ENCODE results near the gene NSMF.
"Not testable (repeated sequence)": the region's sequence is repeated elsewhere in the genome, so short reads cannot be mapped to it uniquely, and the experiment has no call there.

Gene NSMF

DNA sequence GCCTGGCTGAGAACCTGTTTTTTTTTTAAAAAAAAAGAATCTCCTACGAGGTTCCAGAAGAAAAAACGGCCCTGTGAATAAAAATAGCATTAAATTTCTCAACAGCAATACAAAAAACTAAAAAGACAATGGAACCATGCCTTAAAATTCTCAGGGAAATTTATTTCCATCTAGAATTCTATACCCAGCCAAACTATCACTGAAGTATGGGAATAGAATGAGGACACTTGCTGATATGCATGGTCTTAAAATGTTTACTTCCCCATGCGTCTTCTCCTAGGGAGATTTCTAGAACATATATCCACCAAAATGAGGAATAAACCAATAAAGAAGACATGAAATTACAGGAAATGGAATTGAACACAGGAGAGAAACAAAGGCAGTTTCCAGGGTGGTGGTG lies 16.5 kb upstream of the NSMF start:
- no peaks in the 10 kb centered on the region for H3K4me1 ChIP-seq (ENCODE audit: control insufficient read depth in 1 of 2, insufficient read depth in 2 of 2, low read length in 2 of 2)
- H3K36me3 ChIP-seq (ENCODE audit: control insufficient read depth in 1 of 2, insufficient read depth in 2 of 2, low read length in 2 of 2): no peaks in the 10 kb centered on the region
- peaks cover 3 to 7% of the 10 kb centered on the region in 2 donors for H3K9me3 ChIP-seq (ENCODE audit: control insufficient read depth in 1 of 2, low read length in 2 of 2)
- no peak overlapping the region for H3K27ac ChIP-seq (ENCODE audit: low read depth, low read length)
- H3K27me3 ChIP-seq (ENCODE audit: control insufficient read depth in 1 of 2, insufficient read depth in 2 of 2, low read length in 2 of 2): no peaks in the 10 kb centered on the region
- no peak overlapping the region for H3K9ac ChIP-seq (ENCODE audit: low read depth in 1 of 2, low read length in 2 of 2)
- no peak overlapping the region for H3K4me3 ChIP-seq (ENCODE audit: low read depth in 1 of 2, low read length in 2 of 2)

DNA sequence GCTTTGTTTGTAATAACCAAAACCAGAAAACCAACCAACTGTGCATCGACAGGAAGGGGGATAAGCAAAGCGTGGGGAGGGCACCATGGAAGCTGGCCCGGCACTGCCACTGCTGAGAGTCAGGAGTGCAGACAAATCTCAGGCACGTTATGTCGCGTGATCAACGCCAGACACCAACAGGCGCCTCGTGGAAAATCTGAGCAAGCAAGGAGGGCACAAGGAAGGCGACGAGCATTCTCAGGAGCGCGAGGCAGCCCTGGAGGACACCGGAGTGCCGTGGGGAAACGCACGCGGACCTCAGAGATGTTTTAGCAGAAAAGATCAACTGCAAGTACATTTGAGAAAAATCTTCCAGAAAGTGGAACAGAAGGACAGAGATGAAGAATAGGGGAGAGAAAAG lies 15.1 kb upstream of the NSMF start:
- no peak overlapping the region for H3K27ac ChIP-seq (ENCODE audit: low read depth, low read length)
- H3K9ac ChIP-seq (ENCODE audit: low read depth in 1 of 2, low read length in 2 of 2): no peak overlapping the region
- peaks cover 3 to 7% of the 10 kb centered on the region in 2 donors for H3K9me3 ChIP-seq (ENCODE audit: control insufficient read depth in 1 of 2, low read length in 2 of 2)
- H3K4me3 ChIP-seq (ENCODE audit: low read depth in 1 of 2, low read length in 2 of 2): no peak overlapping the region
- no peaks in the 10 kb centered on the region for H3K4me1 ChIP-seq (ENCODE audit: control insufficient read depth in 1 of 2, insufficient read depth in 2 of 2, low read length in 2 of 2)
- no peaks in the 10 kb centered on the region for H3K27me3 ChIP-seq (ENCODE audit: control insufficient read depth in 1 of 2, insufficient read depth in 2 of 2, low read length in 2 of 2)
- no peaks in the 10 kb centered on the region for H3K36me3 ChIP-seq (ENCODE audit: control insufficient read depth in 1 of 2, insufficient read depth in 2 of 2, low read length in 2 of 2)

DNA sequence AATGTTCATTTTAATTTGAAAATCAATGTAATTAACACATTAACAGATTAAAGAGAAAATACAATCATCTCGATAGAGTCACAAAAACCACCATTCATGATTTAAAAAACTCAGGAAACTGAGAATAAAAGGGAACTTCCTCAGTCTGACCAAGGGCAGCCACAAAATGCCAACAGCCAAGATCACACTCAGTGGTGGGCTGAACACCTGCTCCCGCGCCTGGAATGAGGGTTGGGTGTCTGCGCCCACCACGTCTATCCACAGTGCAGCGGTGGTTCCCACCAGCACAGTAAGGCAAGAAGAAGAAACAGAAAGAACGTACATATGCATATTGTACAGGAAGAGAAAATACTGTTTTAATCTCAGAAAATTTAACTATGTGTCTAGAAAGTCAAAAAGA lies 11.7 kb upstream of the NSMF start:
- Histone ChIP-seq H3K27me3 (ENCODE audit: control insufficient read depth in 1 of 2, insufficient read depth in 2 of 2, low read length in 2 of 2) (no peaks in the 10 kb centered on the region), H3K9ac (ENCODE audit: low read depth in 1 of 2, low read length in 2 of 2) (no peak overlapping the region), H3K4me3 (ENCODE audit: low read depth in 1 of 2, low read length in 2 of 2) (no peak overlapping the region), H3K9me3 (ENCODE audit: control insufficient read depth in 1 of 2, low read length in 2 of 2) (peaks cover 2 to 3% of the 10 kb centered on the region in 2 donors), H3K27ac (ENCODE audit: low read depth, low read length) (no peak overlapping the region), H3K36me3 (ENCODE audit: control insufficient read depth in 1 of 2, insufficient read depth in 2 of 2, low read length in 2 of 2) (no peaks in the 10 kb centered on the region), H3K4me1 (ENCODE audit: control insufficient read depth in 1 of 2, insufficient read depth in 2 of 2, low read length in 2 of 2) (no peaks in the 10 kb centered on the region)

DNA sequence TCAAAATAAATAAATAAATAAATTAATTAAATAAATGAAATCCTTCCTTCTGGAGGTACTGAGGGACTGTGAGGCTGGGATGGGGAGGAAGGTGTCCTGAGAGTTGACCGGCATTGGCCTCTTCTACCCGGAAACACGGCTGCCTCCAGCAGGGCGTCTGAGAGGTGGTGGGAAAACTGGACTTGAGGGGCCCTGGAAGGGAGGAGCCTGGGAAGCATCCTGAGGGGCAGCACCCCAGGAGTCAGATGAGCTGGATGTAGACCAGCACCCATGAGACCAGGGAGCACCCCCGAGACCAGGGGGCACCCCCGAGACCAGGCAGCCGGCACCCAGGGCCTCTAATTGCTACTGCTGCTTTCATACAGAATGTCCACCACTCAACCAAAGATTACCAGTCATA lies 8.8 kb upstream of the NSMF start:
- H3K27ac ChIP-seq (ENCODE audit: low read depth, low read length): no peak overlapping the region
- H3K4me1 ChIP-seq (ENCODE audit: control insufficient read depth in 1 of 2, insufficient read depth in 2 of 2, low read length in 2 of 2): no peaks in the 10 kb centered on the region
- no peaks in the 10 kb centered on the region for H3K9me3 ChIP-seq (ENCODE audit: control insufficient read depth in 1 of 2, low read length in 2 of 2)
- H3K9ac ChIP-seq (ENCODE audit: low read depth in 1 of 2, low read length in 2 of 2): no peak overlapping the region
- H3K4me3 ChIP-seq (ENCODE audit: low read depth in 1 of 2, low read length in 2 of 2): no peak overlapping the region
- no peaks in the 10 kb centered on the region for H3K36me3 ChIP-seq (ENCODE audit: control insufficient read depth in 1 of 2, insufficient read depth in 2 of 2, low read length in 2 of 2)
- H3K27me3 ChIP-seq (ENCODE audit: control insufficient read depth in 1 of 2, insufficient read depth in 2 of 2, low read length in 2 of 2): no peaks in the 10 kb centered on the region

DNA sequence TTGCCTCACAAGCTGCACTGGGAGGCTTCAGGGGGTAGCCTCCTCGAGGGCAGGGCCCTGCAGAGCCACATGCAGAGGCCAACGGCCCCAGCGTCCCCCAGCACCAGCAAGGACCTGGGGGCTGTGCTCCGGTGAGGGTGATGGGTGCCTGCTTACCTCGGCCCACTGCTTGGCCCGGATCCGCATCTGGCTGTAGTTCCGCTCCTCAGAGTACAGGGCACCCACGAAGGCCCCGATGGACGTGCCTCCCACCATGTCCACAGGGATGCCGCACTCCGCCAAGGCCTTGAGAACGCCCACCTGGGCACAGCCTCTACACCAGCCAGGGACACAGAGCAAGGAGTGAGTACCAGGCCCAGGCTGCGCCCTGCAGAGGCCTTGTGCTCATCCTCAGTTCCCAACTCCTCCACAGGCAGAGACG lies 8.0 kb upstream of the NSMF start:
- Histone ChIP-seq H3K4me1 (ENCODE audit: control insufficient read depth in 1 of 2, insufficient read depth in 2 of 2, low read length in 2 of 2) (peaks cover 0 to under 1% of the 10 kb centered on the region in 2 donors), H3K27ac (ENCODE audit: low read depth, low read length) (no peak overlapping the region), H3K4me3 (ENCODE audit: low read depth in 1 of 2, low read length in 2 of 2) (no peak overlapping the region), H3K36me3 (ENCODE audit: control insufficient read depth in 1 of 2, insufficient read depth in 2 of 2, low read length in 2 of 2) (no peaks in the 10 kb centered on the region), H3K9me3 (ENCODE audit: control insufficient read depth in 1 of 2, low read length in 2 of 2) (no peaks in the 10 kb centered on the region), H3K9ac (ENCODE audit: low read depth in 1 of 2, low read length in 2 of 2) (no peak overlapping the region), H3K27me3 (ENCODE audit: control insufficient read depth in 1 of 2, insufficient read depth in 2 of 2, low read length in 2 of 2) (no peaks in the 10 kb centered on the region)

DNA sequence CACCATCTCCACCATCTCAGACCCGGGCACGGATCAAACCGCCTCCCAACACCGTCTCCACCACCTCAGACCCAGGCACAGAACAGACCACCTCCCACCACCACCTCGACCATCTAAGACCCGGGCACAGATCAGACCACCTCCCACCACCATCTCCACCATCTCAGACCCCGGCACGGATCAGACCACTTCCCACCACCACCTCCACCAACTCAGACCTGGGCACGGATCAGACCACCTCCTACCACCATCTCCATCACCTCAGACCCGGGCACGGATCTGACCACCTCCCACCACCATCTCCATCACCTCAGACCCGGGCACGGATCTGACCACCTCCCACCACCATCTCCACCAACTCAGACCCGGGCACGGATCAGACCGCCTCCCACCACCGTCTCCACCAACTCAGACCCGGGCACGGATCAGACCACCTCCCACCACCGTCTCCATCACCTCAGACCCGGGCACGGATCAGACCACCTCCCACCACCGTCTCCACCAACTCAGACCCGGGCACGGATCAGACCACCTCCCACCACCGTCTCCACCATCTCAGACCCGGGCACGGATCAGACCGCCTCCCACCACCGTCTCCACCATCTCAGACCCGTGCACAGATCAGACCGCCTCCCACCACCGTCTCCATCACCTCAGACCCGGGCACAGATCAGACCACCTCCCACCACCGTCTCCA lies 7.4 kb upstream of the NSMF start:
- H3K4me3 ChIP-seq (ENCODE audit: low read depth in 1 of 2, low read length in 2 of 2); H3K4me1 ChIP-seq (ENCODE audit: control insufficient read depth in 1 of 2, insufficient read depth in 2 of 2, low read length in 2 of 2); H3K27ac ChIP-seq (ENCODE audit: low read depth, low read length): not testable (repeated sequence)

DNA sequence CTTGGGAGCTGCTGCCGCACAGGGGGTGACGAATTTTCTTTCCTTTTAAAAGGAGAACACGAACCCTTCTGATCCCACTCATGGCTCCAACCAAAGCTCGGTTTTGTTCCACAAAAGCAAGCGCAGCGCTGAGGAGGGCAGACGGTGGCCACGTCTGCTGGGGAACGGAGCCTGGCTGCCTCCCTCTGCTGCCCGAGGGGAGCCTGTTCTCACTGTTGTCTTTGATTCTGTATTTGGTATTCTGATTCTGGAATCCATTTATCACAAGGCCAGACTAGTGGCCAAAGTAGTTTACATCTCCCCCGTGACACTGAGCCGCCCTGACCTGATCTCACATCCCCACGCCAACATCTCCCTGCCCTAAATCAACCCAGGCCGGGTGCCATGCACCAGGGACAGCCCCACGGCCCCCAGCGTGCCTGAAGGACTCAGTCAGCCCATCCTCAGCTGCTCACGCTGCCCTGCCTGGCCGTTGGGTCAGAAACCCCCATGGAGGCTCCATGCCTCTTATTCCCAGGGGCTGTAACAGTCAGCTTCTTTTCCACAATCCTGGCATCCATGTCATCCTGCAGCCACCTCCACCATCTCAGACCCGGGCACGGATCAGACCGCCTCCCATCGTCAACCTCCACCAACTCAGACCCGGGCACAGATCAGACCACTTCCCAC lies 6.7 kb upstream of the NSMF start:
- H3K27me3 ChIP-seq (ENCODE audit: control insufficient read depth in 1 of 2, insufficient read depth in 2 of 2, low read length in 2 of 2): no peaks in the 10 kb centered on the region
- peaks cover 0 to 8% of the 10 kb centered on the region in 2 donors for H3K4me1 ChIP-seq (ENCODE audit: control insufficient read depth in 1 of 2, insufficient read depth in 2 of 2, low read length in 2 of 2)
- H3K4me3 ChIP-seq (ENCODE audit: low read depth in 1 of 2, low read length in 2 of 2): no peak overlapping the region
- H3K9me3 ChIP-seq (ENCODE audit: control insufficient read depth in 1 of 2, low read length in 2 of 2): no peaks in the 10 kb centered on the region
- no peaks in the 10 kb centered on the region for H3K36me3 ChIP-seq (ENCODE audit: control insufficient read depth in 1 of 2, insufficient read depth in 2 of 2, low read length in 2 of 2)
- H3K27ac ChIP-seq (ENCODE audit: low read depth, low read length): no peak overlapping the region
- H3K9ac ChIP-seq (ENCODE audit: low read depth in 1 of 2, low read length in 2 of 2): no peak overlapping the region

More for the DNA sequence above, 7.4 kb upstream of the NSMF start:
- not testable (repeated sequence) for H3K36me3 ChIP-seq (ENCODE audit: control insufficient read depth in 1 of 2, insufficient read depth in 2 of 2, low read length in 2 of 2); H3K9ac ChIP-seq (ENCODE audit: low read depth in 1 of 2, low read length in 2 of 2); H3K27me3 ChIP-seq (ENCODE audit: control insufficient read depth in 1 of 2, insufficient read depth in 2 of 2, low read length in 2 of 2); H3K9me3 ChIP-seq (ENCODE audit: control insufficient read depth in 1 of 2, low read length in 2 of 2)

DNA sequence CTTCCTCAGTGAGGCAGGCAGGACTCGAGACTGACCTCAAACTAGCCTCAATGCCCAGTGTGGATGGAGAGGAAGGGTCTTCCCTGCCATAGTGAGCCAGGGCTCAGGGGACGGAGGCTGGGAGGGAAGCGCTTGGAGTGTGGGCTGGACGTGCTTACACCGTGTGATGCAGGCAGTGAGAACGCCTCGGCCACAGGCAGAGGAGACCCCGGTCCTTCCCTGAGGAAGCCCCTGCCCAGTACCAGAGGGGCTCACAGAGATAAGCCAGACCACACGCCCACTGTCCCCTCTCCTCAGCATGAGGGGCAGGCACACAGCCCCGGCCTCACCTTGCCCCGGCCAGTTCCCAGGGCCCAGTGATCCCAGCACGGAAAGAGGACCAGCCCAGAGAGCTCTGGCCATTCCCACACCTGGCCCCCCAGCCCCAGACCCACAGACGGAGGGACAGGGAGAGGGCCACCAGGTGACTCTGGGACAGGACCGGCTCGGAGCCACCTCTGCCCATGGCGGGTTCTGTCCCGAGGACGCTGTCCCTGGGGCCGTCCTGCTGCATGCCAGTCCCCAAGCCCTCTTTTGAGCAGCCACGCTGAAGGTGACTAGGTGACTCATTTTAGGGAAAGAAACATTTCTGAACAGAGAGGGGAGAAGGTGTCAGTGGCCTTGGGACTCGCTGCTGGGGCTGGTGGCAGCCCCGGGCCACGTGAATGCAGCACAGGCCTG lies 6.0 kb upstream of the NSMF start:
- no peaks in the 10 kb centered on the region for H3K9me3 ChIP-seq (ENCODE audit: control insufficient read depth in 1 of 2, low read length in 2 of 2)
- no peaks in the 10 kb centered on the region for H3K27me3 ChIP-seq (ENCODE audit: control insufficient read depth in 1 of 2, insufficient read depth in 2 of 2, low read length in 2 of 2)
- H3K4me3 ChIP-seq (ENCODE audit: low read depth in 1 of 2, low read length in 2 of 2): no peak overlapping the region
- no peak overlapping the region for H3K27ac ChIP-seq (ENCODE audit: low read depth, low read length)
- peaks cover 0 to 8% of the 10 kb centered on the region in 2 donors for H3K4me1 ChIP-seq (ENCODE audit: control insufficient read depth in 1 of 2, insufficient read depth in 2 of 2, low read length in 2 of 2)
- H3K36me3 ChIP-seq (ENCODE audit: control insufficient read depth in 1 of 2, insufficient read depth in 2 of 2, low read length in 2 of 2): no peaks in the 10 kb centered on the region
- H3K9ac ChIP-seq (ENCODE audit: low read depth in 1 of 2, low read length in 2 of 2): no peak overlapping the region

DNA sequence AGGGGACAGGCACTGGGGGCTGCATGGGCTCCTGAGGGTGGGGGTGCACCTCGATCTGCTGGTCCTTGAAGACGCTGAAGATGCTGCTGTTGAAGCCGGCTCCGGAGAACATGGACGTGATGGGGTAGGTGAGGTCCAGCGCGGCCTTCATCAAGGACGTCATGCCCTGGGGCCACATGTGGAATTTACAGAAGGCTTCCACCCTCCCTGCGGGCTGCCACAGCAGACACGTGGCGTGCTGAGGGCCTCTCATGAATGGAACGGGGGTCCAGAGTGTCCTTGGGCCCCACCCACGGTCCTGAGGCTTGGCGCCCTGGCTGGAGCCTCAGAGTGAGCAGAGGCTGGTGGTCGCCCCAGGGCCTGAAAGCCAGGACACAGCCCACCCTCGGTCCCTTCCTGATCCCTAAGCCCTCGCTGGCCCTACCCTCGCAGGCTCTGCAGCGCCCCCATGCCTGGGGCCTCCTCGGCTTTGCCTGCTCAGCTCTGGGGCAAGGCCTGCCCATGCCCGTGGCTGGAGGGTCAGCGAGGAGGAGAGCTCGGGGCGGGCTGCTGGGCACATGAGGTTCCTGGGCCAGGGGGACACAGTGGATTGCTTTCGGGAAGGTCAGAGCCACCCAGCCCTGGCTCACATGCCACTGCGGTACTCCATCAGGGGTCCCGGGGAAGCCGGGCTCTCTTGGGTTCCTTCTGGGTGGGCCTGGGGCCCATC lies 5.3 kb upstream of the NSMF start:
- no peaks in the 10 kb centered on the region for H3K27me3 ChIP-seq (ENCODE audit: control insufficient read depth in 1 of 2, insufficient read depth in 2 of 2, low read length in 2 of 2)
- H3K4me3 ChIP-seq (ENCODE audit: low read depth in 1 of 2, low read length in 2 of 2): no peak overlapping the region
- no peaks in the 10 kb centered on the region for H3K9me3 ChIP-seq (ENCODE audit: control insufficient read depth in 1 of 2, low read length in 2 of 2)
- H3K27ac ChIP-seq (ENCODE audit: low read depth, low read length): no peak overlapping the region
- no peaks in the 10 kb centered on the region for H3K36me3 ChIP-seq (ENCODE audit: control insufficient read depth in 1 of 2, insufficient read depth in 2 of 2, low read length in 2 of 2)
- peaks cover 5 to 13% of the 10 kb centered on the region in 2 donors for H3K4me1 ChIP-seq (ENCODE audit: control insufficient read depth in 1 of 2, insufficient read depth in 2 of 2, low read length in 2 of 2)
- H3K9ac ChIP-seq (ENCODE audit: low read depth in 1 of 2, low read length in 2 of 2): no peak overlapping the region

DNA sequence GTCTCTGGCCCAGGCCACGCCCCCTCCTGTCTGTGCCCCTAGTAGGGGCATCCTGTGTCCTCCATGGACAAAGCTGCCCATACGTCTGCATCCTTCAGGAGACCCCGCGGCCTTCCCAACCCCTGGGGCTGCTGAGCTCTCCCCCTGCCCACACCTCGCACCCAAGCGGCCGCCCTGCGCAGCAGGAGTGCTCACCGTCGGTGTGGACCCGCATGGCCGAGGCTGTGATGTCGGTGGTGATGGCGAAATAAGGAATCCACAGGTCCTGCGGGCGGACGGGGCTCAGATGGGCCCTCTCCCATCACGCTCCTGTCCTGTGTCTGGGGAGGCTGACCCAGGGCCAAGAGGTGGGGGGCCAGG lies 4.8 kb upstream of the NSMF start:
- H3K27ac ChIP-seq (ENCODE audit: low read depth, low read length): no peak overlapping the region
- H3K9me3 ChIP-seq (ENCODE audit: control insufficient read depth in 1 of 2, low read length in 2 of 2): no peaks in the 10 kb centered on the region
- peaks cover 6 to 14% of the 10 kb centered on the region in 2 donors for H3K4me1 ChIP-seq (ENCODE audit: control insufficient read depth in 1 of 2, insufficient read depth in 2 of 2, low read length in 2 of 2)
- H3K27me3 ChIP-seq (ENCODE audit: control insufficient read depth in 1 of 2, insufficient read depth in 2 of 2, low read length in 2 of 2): no peaks in the 10 kb centered on the region
- no peak overlapping the region for H3K9ac ChIP-seq (ENCODE audit: low read depth in 1 of 2, low read length in 2 of 2)
- no peak overlapping the region for H3K4me3 ChIP-seq (ENCODE audit: low read depth in 1 of 2, low read length in 2 of 2)
- H3K36me3 ChIP-seq (ENCODE audit: control insufficient read depth in 1 of 2, insufficient read depth in 2 of 2, low read length in 2 of 2): no peaks in the 10 kb centered on the region
